GM12801 (cell line): ENCODE results near the gene FASTK.

ENCODE experiments used
- TF ChIP-seq, protein P1 (sequence below): IDR thresholded peaks from one replicate; pipeline ENCODE4 v1.5.1; 2011; ENCODE audit warnings: control low read depth; ENCODE audit not compliant: insufficient read length; ENCODE audit errors: extremely low read depth

Gene FASTK

DNA sequence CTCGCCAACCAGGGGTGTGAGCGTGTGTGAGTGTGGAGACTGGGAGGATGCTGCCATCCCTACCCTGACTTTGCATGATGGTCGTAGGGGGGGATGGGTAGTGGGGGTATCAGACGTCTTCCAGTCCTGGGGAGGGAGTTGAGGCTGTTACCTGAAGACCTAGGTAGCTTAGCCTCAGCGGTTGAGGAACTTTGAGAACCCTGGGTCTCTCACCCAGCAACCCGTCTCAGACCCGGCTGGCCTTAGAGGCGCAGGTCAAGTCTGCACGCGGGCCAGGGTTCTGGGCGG, 18.6 kb downstream of the FASTK start:
- TF ChIP-seq, protein P1, sequence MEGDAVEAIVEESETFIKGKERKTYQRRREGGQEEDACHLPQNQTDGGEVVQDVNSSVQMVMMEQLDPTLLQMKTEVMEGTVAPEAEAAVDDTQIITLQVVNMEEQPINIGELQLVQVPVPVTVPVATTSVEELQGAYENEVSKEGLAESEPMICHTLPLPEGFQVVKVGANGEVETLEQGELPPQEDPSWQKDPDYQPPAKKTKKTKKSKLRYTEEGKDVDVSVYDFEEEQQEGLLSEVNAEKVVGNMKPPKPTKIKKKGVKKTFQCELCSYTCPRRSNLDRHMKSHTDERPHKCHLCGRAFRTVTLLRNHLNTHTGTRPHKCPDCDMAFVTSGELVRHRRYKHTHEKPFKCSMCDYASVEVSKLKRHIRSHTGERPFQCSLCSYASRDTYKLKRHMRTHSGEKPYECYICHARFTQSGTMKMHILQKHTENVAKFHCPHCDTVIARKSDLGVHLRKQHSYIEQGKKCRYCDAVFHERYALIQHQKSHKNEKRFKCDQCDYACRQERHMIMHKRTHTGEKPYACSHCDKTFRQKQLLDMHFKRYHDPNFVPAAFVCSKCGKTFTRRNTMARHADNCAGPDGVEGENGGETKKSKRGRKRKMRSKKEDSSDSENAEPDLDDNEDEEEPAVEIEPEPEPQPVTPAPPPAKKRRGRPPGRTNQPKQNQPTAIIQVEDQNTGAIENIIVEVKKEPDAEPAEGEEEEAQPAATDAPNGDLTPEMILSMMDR = no peak

DNA sequence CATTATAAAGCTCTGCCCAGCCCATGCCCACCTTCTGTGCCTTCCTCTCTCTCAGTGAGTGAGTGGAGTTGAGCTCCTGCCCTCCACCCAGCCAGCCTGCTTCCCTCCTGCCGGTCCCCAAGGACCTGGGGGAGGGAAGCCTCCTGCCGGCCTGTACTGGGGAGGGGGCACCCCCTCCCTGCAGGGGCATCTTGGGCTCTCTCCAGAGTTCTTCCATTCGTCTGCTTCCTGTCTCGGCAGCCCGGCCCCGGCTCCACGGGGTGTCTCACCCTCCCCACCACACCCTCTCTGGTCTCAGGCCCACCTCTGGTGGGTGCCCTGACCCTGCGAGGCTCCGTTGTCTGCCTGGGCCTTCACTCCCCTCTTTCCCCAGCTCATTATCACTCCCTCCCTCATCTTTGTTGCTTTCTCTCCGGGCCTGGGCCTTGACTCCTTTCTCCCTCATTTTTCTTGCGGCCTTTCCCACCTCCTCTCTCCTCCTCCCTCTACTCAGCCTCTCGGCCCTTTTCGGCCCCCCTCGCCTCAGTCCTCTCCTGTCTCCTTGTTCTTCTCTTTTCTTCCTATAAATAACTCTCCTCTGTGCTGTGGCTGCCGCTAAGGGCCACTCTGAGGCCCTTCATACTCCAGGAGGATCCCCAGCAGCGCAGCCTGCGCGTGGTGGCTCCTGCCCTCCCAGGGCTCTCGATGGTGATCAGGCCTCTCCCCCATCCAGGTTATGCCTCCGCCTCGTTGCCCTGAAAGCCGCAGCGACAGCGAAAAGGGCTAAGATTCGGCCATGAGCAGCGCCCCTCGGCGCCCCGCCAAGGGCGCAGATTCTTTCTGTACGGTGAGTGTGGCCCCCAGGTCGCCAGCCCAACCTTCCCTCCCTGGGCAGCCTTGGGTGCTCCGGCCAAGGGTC, 19.1 kb downstream of the FASTK start:
- TF ChIP-seq, protein P1 = no peak

DNA sequence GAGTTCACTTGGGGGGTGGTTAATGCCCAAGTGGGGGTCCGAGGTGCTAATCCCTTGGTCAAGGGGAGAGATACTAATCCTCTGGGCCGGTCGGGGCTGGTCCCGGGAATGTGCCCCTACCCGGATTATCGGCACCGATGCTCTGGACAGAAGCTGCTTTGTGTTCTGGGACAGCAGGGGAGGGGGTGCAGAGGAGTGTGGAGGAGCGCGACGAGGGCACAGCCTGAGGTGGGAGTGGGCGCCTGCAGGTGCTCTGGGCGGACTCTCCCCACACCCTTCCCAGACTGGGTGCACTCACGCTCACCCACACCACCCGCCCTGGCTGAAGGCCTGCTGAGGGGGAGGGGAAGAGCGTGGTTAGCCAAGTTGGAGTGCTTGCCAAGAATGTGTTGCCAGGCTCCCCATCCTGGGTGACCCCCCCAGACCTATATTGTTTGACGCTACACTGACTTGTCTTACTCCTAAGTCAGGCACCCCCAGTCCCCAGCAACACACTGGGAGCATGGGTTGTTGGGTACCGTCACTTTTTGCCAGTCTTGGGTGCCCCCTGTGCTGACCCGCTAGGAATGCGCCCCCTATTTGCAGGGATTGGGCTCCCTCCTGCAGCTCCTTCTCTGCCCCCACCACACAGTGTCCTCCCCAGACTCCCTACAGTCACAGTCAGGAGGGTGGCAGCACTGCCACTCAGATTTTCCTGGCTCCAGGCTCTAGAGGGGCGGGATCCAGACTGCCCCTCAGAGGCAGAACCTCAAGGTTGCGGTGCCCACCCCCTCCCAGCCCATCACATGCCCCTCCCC, 20.0 kb downstream of the FASTK start:
- TF ChIP-seq, protein P1 = no peak

DNA sequence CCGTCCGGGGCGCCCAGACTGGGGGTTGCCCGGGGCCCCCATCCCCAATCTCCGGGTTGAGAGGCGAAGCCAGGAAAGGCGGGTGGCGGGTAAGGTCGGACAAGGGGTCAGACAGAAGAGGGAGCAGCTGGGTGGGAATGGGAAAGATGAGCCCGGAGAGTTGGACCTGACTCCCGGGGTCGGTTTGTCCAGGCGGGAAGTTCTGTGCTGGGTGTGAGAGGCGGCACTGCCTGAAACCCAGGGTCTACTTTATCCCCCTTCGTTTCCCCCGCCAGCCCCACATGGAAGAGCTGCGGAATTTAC, 20.5 kb downstream of the FASTK start:
- TF ChIP-seq, protein P1 = no peak

DNA sequence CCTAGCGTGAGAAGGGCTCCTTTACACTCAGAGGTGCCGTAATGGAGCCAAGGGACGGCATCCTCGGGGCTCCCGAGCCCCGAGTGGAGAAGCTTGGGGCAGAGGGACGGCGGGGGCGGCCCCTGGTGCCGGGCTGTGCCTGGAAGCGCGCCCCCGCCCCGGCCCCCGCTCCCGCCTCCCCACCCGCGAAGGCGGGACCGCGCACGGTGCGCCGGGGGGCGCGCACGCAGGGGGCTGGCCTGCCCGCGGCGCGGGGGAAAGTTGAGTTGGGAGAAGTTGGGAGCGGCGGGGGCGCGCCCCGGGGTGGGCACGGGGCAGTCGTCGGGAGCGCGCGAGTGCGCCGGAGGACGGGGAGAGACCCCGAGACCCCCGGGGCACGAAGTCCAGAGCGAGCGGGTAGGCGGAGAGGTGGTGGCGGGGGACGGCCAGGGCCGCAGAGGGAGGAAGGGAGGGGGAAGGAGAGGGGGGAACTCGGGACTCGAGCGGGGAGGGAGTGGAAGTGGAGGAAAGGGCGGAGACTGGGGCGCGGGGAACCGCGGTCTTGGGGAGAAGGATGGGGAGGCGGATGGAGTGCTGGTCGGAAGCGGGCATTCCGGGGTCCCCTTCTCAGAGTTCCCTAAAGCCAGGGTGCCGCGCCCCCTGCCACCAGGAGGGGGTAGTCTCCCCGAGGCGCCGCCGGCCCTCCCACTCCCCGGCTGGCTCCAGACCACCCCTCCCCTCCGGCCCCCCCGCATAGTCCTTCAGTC, 21.1 kb downstream of the FASTK start, which contains the start of gene SLC4A2:
TSS of gene SLC4A2 (plus strand) at position 223 of the 746 bp plus-strand sequence. CDS start 2,399 bp downstream, outside the sequence.
- TF ChIP-seq, protein P1 = no peak

DNA sequence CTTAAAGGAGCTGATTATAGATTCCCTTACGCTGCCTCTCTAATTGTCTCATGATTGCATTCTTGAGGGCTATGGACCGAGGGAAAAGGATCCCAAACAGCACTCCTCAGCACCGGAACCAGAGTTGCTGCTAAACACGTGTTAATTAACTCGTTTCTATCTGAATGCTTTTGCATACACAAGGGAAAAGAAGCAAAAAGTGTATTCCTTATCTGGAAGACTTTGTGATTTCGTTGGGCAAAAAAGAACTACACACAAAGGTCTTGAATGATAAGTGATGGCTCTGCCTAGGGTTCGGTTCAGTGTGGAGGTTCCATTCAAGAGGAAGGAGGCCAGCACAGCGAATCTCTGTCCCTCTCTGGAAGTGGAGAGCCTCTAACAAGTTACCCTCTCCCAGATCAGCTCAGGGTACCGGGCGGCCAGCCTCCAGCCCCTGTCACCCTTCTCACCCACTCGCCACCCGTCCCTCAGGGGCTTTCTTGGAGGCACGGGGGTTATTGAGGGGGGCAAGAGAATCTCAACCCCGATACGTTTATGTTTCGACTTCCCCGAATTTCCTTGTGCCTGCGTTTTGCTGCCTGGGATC, 21.7 kb downstream of the FASTK start:
- TF ChIP-seq, protein P1 = no peak
